Osteocyte (in vitro differentiated cells): ENCODE results near the gene ZNF35. TPM values are rescaled to one million over a fixed set of nuclear protein-coding genes. Genes with fewer than 3 reads are reported as not detected.
A peak's percentile ranks its signal among the peaks of the same experiment; 100 is the strongest.

Experiments
- DNase-seq: peaks from one replicate; pipeline ENCODE4 v3.0.0; 2021; ENCODE audit warnings: mixed read lengths; ENCODE audit not compliant: unreplicated experiment; ENCODE audit errors: extremely low spot score
- H3K27ac Mint-ChIP-seq: one replicate; pipeline ENCODE4 v1.8.0; 2021; ENCODE audit warnings: mild to moderate bottlenecking, mixed read lengths; ENCODE audit not compliant: unreplicated experiment
- H3K27me3 Mint-ChIP-seq: one replicate; pipeline ENCODE4 v1.8.0; 2021; ENCODE audit warnings: mixed read lengths; ENCODE audit not compliant: unreplicated experiment
- H3K36me3 Mint-ChIP-seq: one replicate; pipeline ENCODE4 v1.8.0; 2021; ENCODE audit warnings: mixed read lengths; ENCODE audit not compliant: unreplicated experiment
- H3K4me1 Mint-ChIP-seq: one replicate; pipeline ENCODE4 v1.8.0; 2021; ENCODE audit warnings: mixed read lengths; ENCODE audit not compliant: unreplicated experiment
- H3K4me3 Mint-ChIP-seq: one replicate; pipeline ENCODE4 v1.8.0; 2021; ENCODE audit warnings: mild to moderate bottlenecking, moderate library complexity, mixed read lengths; ENCODE audit not compliant: unreplicated experiment
- H3K9me3 Mint-ChIP-seq: one replicate; pipeline ENCODE4 v1.8.0; 2021; ENCODE audit warnings: mixed read lengths; ENCODE audit not compliant: unreplicated experiment
- CTCF ChIP-seq: fragments of 200-600 bp; sonication (generic); IDR thresholded peaks from 2 replicates; pipeline ENCODE4 v1.5.0; 2021; ENCODE audit warnings: antibody characterized with exemption, mild to moderate bottlenecking, moderate library complexity
- total RNA-seq: library from RNA; stranded (reverse); gene quantifications from 2 replicates; pipeline ENCODE4 v1.2.1, GENCODE V29; 2021

The ZNF35 gene
- total RNA-seq, 1 donor from 2014 or later, result 13.9 TPM

- Mint-ChIP-seq H3K4me3 (no peak overlapping the region), H3K27me3 (no peaks in the 10 kb centered on the region), H3K9me3 (peaks cover 31% of the 10 kb centered on the region), H3K4me1 (peaks cover 4% of the 10 kb centered on the region), H3K36me3 (peaks cover 11% of the 10 kb centered on the region), H3K27ac (no peak overlapping the region)
- TF ChIP-seq CTCF, result no peak
- no peak for DNase-seq
Observed at GRCh38 chr3:44680921-44681455, 32.5 kb downstream of the ZNF35 start.

- no peak overlapping the region for H3K27ac Mint-ChIP-seq
- H3K9me3 Mint-ChIP-seq, result peaks cover 36% of the 10 kb centered on the region
Observed at GRCh38 chr3:44682182-44682896, 33.8 kb downstream of the ZNF35 start.

GRCh38 chr3:44685128-44685800 lies 36.7 kb downstream of the ZNF35 start:
- no peak for TF ChIP-seq CTCF
- DNase-seq, result no peak
- Mint-ChIP-seq H3K27me3 (peaks cover 5% of the 10 kb centered on the region), H3K27ac (peak overlapping the region; percentile 12), H3K36me3 (peaks cover 11% of the 10 kb centered on the region), H3K9me3 (peaks cover 44% of the 10 kb centered on the region), H3K4me3 (peak overlapping the region; percentile 71), H3K4me1 (peaks cover 4% of the 10 kb centered on the region)

More at GRCh38 chr3:44682182-44682896, 33.8 kb downstream of the ZNF35 start:
- H3K4me1 Mint-ChIP-seq, result peaks cover 4% of the 10 kb centered on the region
- DNase-seq, result no peak
- no peak for TF ChIP-seq CTCF
- H3K27me3 Mint-ChIP-seq, result no peaks in the 10 kb centered on the region
- H3K36me3 Mint-ChIP-seq, result peaks cover 11% of the 10 kb centered on the region
- no peak overlapping the region for H3K4me3 Mint-ChIP-seq

- H3K27ac Mint-ChIP-seq, result no peak overlapping the region
- H3K27me3 Mint-ChIP-seq, result peaks cover 24% of the 10 kb centered on the region
- peaks cover 53% of the 10 kb centered on the region for H3K9me3 Mint-ChIP-seq
Observed at GRCh38 chr3:44687898-44688297, 39.4 kb downstream of the ZNF35 start.

More at GRCh38 chr3:44687898-44688297, 39.4 kb downstream of the ZNF35 start:
- Mint-ChIP-seq H3K4me3 (no peak overlapping the region), H3K4me1 (peaks cover 4% of the 10 kb centered on the region), H3K36me3 (peaks cover 8% of the 10 kb centered on the region)
- DNase-seq, result no peak
- no peak for TF ChIP-seq CTCF

Other genes starting within 250 kb of the ZNF35 start
- gene ZNF445, start 171.1 kb upstream of the ZNF35 start, total RNA-seq, result 26.1 and 28.2 TPM in 2 replicates
- gene ZKSCAN7, start 93.5 kb upstream of the ZNF35 start, total RNA-seq, result 7.4 TPM in 2 replicates
- gene ZNF660, start 63.8 kb upstream of the ZNF35 start, total RNA-seq, result 6.7 and 11.2 TPM in 2 replicates
- gene ZNF197, start 23.7 kb upstream of the ZNF35 start, total RNA-seq, result 20.1 and 21.9 TPM in 2 replicates
- gene ZNF502, start 63.9 kb downstream of the ZNF35 start, total RNA-seq, result not detected in 2 replicates
- 4.0 and 4.9 TPM in 2 replicates for gene ZNF501, start 80.9 kb downstream of the ZNF35 start, total RNA-seq
- 32.5 and 35.1 TPM in 2 replicates for gene KIAA1143, start 112.9 kb downstream of the ZNF35 start, total RNA-seq
- gene KIF15, start 113.1 kb downstream of the ZNF35 start, total RNA-seq, result 2.7 and 3.1 TPM in 2 replicates
- 18.9 and 19.4 TPM in 2 replicates for gene TMEM42, start 213.2 kb downstream of the ZNF35 start, total RNA-seq
- gene TGM4, start 225.9 kb downstream of the ZNF35 start, total RNA-seq, result 0.26 TPM in 1 of 2 replicates, not detected in the other